ENCODE data around the gene CUTA.

CUTA gene

GRCh38 chr6:33423777-33424176, 5.9 kb upstream of the CUTA start:
- no peak for DNase-seq (ENCODE audit: low spot score)

GRCh38 chr6:33421344-33421643, 3.4 kb upstream of the CUTA start:
- DNase-seq (ENCODE audit: low spot score), result no peak

GRCh38 chr6:33420491-33421343, 2.8 kb upstream of the CUTA start:
- no peak for DNase-seq (ENCODE audit: low spot score)

GRCh38 chr6:33419580-33420490, 1.9 kb upstream of the CUTA start, which contains the start of gene SYNGAP1:
Gene SYNGAP1, plus strand, starts transcription at chr6:33420065. Its CDS starts 200 bp downstream, at chr6:33420265.
- DNase-seq (ENCODE audit: low spot score), result no peak

GRCh38 chr6:33418690-33419291, 884 bp upstream of the CUTA start:
- DNase-seq (ENCODE audit: low spot score), result no peak

- DNase-seq (ENCODE audit: low spot score), result no peak
These were observed 592 bp downstream of the CUTA start for GRCh38 chr6:33417128-33417902.

- DNase-seq (ENCODE audit: low spot score), result no peak
These were observed 1.4 kb downstream of the CUTA start for GRCh38 chr6:33416386-33417127.

- no peak for DNase-seq (ENCODE audit: low spot score)
These were observed 2.1 kb downstream of the CUTA start for GRCh38 chr6:33415831-33416230.

GRCh38 chr6:33414592-33415271, 3.2 kb downstream of the CUTA start:
- DNase-seq (ENCODE audit: low spot score), result no peak

- no peak for DNase-seq (ENCODE audit: low spot score)
These were observed 4.4 kb downstream of the CUTA start for GRCh38 chr6:33413241-33414120.

- DNase-seq (ENCODE audit: low spot score), result no peak
These were observed 5.5 kb downstream of the CUTA start for GRCh38 chr6:33412140-33413009.

- DNase-seq (ENCODE audit: low spot score), result no peak
These were observed 6.3 kb downstream of the CUTA start for GRCh38 chr6:33411632-33412005.

GRCh38 chr6:33410711-33411631, 6.9 kb downstream of the CUTA start, which contains the start of gene PHF1:
Gene PHF1, plus strand, starts transcription at chr6:33411014. Its CDS starts 1,250 bp downstream, at chr6:33412264.
- DNase-seq (ENCODE audit: low spot score), result no peak

GRCh38 chr6:33410050-33410710, 7.7 kb downstream of the CUTA start:
- peak; percentile 96 for DNase-seq (ENCODE audit: low spot score)

- DNase-seq (ENCODE audit: low spot score), result no peak
These were observed 10.7 kb downstream of the CUTA start for GRCh38 chr6:33407132-33407718.

- no peak for DNase-seq (ENCODE audit: low spot score)
These were observed 11.8 kb downstream of the CUTA start for GRCh38 chr6:33406126-33406525.

All from hematopoietic multipotent progenitor cell treated with erythropoietin and hydrocortisone succinate and interleukin-3 and kit ligand, for 15 days (in vitro differentiated cells).